HepG2 (cell line): Measurements from ENCODE around the gene ADCY6. TPM values are rescaled to one million over a fixed set of nuclear protein-coding genes. Genes with fewer than 3 reads are reported as not detected.
A peak's percentile ranks its signal among the peaks of the same experiment; 100 is the strongest.

Experiments
- FOSL2 ChIP-seq: sonication (generic); formaldehyde crosslinking; IDR thresholded peaks from 2 replicates; pipeline ENCODE4 v1.4.0; 2020; ENCODE audit warnings: missing genetic modification reagents
- MAFG ChIP-seq: sonication (generic); formaldehyde crosslinking; IDR thresholded peaks from 2 replicates; pipeline ENCODE4 v1.5.1; 2020; ENCODE audit warnings: mild to moderate bottlenecking, missing genetic modification reagents
- MTF2 ChIP-seq: sonication (generic); formaldehyde crosslinking; IDR thresholded peaks from 2 replicates; pipeline ENCODE4 v1.5.0; 2020; ENCODE audit warnings: missing genetic modification reagents, borderline replicate concordance
- NR3C1 ChIP-seq: sonication (generic); formaldehyde crosslinking; IDR thresholded peaks from 2 replicates; pipeline ENCODE4 v1.4.0; 2020; ENCODE audit warnings: missing genetic modification reagents
- POLR2A ChIP-seq, 2 experiments: IDR thresholded peaks; 2 replicates each; pipeline ENCODE4 v1.6.1; 2011; ENCODE audit warnings: low read depth in 2 of 2, low read length in 2 of 2, mild to moderate bottlenecking in 1 of 2, moderate library complexity in 1 of 2; ENCODE audit not compliant: insufficient read depth in 1 of 2
- PRPF4 ChIP-seq: fragments of 200-400 bp; formaldehyde crosslinking; IDR thresholded peaks from 2 replicates; pipeline ENCODE4 v1.6.1; 2016; ENCODE audit warnings: low read length, low read depth; ENCODE audit not compliant: poor library complexity, severe bottlenecking
- RFX3 ChIP-seq: IDR thresholded peaks from 2 replicates; pipeline ENCODE4 v1.6.1; 2016; ENCODE audit warnings: missing biosample characterization, missing genetic modification reagents
- RNF2 ChIP-seq: fragments of 450-650 bp; conservative IDR thresholded peaks from 2 replicates; pipeline ENCODE4 v1.6.1; 2016; ENCODE audit warnings: low read depth
- SKI ChIP-seq: fragments of 450-650 bp; IDR thresholded peaks from one replicate; pipeline ENCODE4 v1.6.1; 2018; ENCODE audit warnings: mild to moderate bottlenecking; ENCODE audit not compliant: partially characterized antibody
- SNAPC2 ChIP-seq: sonication (generic); formaldehyde crosslinking; IDR thresholded peaks from 2 replicates; pipeline ENCODE4 v1.8.1; 2022; ENCODE audit warnings: mild to moderate bottlenecking, missing genetic modification reagents
- TBL1XR1 ChIP-seq: fragments of 150-350 bp; IDR thresholded peaks from 2 replicates; pipeline ENCODE4 v1.6.1; 2014; ENCODE audit warnings: borderline replicate concordance, low read length; ENCODE audit not compliant: partially characterized antibody
- U2AF2 ChIP-seq: fragments of 200-400 bp; formaldehyde crosslinking; IDR thresholded peaks from 2 replicates; pipeline ENCODE4 v1.6.1; 2017; ENCODE audit warnings: low read depth, mild to moderate bottlenecking, low read length
- ZFY ChIP-seq: sonication (generic); formaldehyde crosslinking; IDR thresholded peaks from 2 replicates; pipeline ENCODE4 v1.4.0; 2020; ENCODE audit warnings: missing genetic modification reagents
- ZNF138 ChIP-seq: sonication (generic); formaldehyde crosslinking; IDR thresholded peaks from 2 replicates; pipeline ENCODE4 v1.5.0; 2020; ENCODE audit warnings: mild to moderate bottlenecking, low read depth, missing genetic modification reagents
- ZNF160 ChIP-seq: sonication (generic); formaldehyde crosslinking; IDR thresholded peaks from 2 replicates; pipeline ENCODE4 v1.8.0; 2022; ENCODE audit warnings: mild to moderate bottlenecking, inconsistent platforms, missing genetic modification reagents
- ZNF501 ChIP-seq: sonication (generic); formaldehyde crosslinking; IDR thresholded peaks from 2 replicates; pipeline ENCODE4 v1.5.1; 2020; ENCODE audit warnings: mild to moderate bottlenecking, moderate library complexity, missing genetic modification reagents
- ZNF513 ChIP-seq: sonication (generic); formaldehyde crosslinking; conservative IDR thresholded peaks from 2 replicates; pipeline ENCODE4 v1.5.0; 2020; ENCODE audit warnings: missing genetic modification reagents
- ZNF549 ChIP-seq: sonication (generic); formaldehyde crosslinking; IDR thresholded peaks from 2 replicates; pipeline ENCODE4 v1.5.0; 2020; ENCODE audit warnings: missing genetic modification reagents
- ZNF644 ChIP-seq: IDR thresholded peaks from 2 replicates; pipeline ENCODE4 v1.6.1; 2016; ENCODE audit warnings: low read depth
- ZNF879 ChIP-seq: sonication (generic); formaldehyde crosslinking; IDR thresholded peaks from 2 replicates; pipeline ENCODE4 v1.8.1; 2023; ENCODE audit warnings: missing genetic modification reagents
- ZSCAN21 ChIP-seq: sonication (generic); formaldehyde crosslinking; IDR thresholded peaks from 2 replicates; pipeline ENCODE4 v1.8.0; 2022; ENCODE audit warnings: mild to moderate bottlenecking, missing genetic modification reagents, moderate library complexity, borderline replicate concordance
- ZSCAN9 ChIP-seq: IDR thresholded peaks from 2 replicates; pipeline ENCODE4 v1.6.1; 2016; ENCODE audit warnings: borderline replicate concordance
- polyA plus RNA-seq, 8 experiments: library from polyadenylated mRNA; depleted of rRNA in 3 of 8; stranded (reverse) in 7 of 8; unstranded in 1 of 8; fragments of >200 nt; fragmentation: Illumina TruSeq in 4 of 8; extraction: Trizol in 4 of 8; gene quantifications; 2 replicates each; pipeline versions ENCODE4 v1.2.1 to v1.2.3, GENCODE V29; 2011 to 2016; ENCODE audit warnings: low read depth in 4 of 8, missing spikeins in 1 of 8, mixed read lengths in 1 of 8; ENCODE audit not compliant: insufficient read depth in 1 of 8
- total RNA-seq, 5 experiments: library from RNA; depleted of rRNA; stranded (reverse); fragments of >200 nt; fragmentation: Illumina TruSeq; extraction: Trizol; gene quantifications; 2 replicates each; pipeline ENCODE4 v1.2.3, GENCODE V29; 2016; ENCODE audit warnings: low read depth in 1 of 5
- TF ChIP-seq, protein P1 (sequence below): sonication (generic); formaldehyde crosslinking; IDR thresholded peaks from 2 replicates; pipeline ENCODE4 v1.8.1; 2023; ENCODE audit warnings: missing genetic modification reagents, inconsistent platforms, borderline replicate concordance
- TF ChIP-seq, protein P2 (sequence below): sonication (generic); formaldehyde crosslinking; IDR thresholded peaks from 2 replicates; pipeline ENCODE4 v1.4.0; 2020; ENCODE audit warnings: missing genetic modification reagents

Gene ADCY6
- total and polyA plus RNA-seq, 2 of the 13 experiments (the other 11 are each of a cell fraction or from before 2014, with no cell fraction given), result 10.6 to 11.8 TPM

GRCh38 chr12:48814262-48815125, 25.6 kb upstream of the ADCY6 start (continued):
- TF ChIP-seq SNAPC2 (CRISPR knock-in tag) (no peak), TBL1XR1 (no peak), FOSL2 (no peak), POLR2A (IDR thresholded peaks at IDR 0.05; ENCODE audit: insufficient read depth in 1 of 2, low read depth in 2 of 2, low read length in 2 of 2) (no peak), ZNF644 (no peak), ZSCAN9 (CRISPR knock-in tag) (no peak), SKI (no peak), ZNF501 (CRISPR knock-in tag) (peak; percentile 45; the same call in 1 of the 2 replicates), ZNF879 (CRISPR knock-in tag) (no peak), MTF2 (no peak; the same call in 1 of the 2 replicates), NR3C1 (CRISPR knock-in tag) (no peak), ZNF138 (CRISPR knock-in tag) (0 out of 2 replicates have a peak, but pooled peaks have one; percentile 10), U2AF2 (no peak), ZNF160 (CRISPR knock-in tag) (peak; percentile 75), RFX3 (no peak), MAFG (CRISPR knock-in tag) (no peak), ZNF549 (CRISPR knock-in tag) (no peak), PRPF4 (no peak), ZNF513 (CRISPR knock-in tag) (0 out of 2 replicates have a peak, but pooled peaks have one; percentile 87), ZFY (CRISPR knock-in tag) (peak; percentile 51; the same call in 1 of the 2 replicates), ZSCAN21 (peak; percentile 48; the same call in 1 of the 2 replicates), RNF2 (peak; percentile 88)
- TF ChIP-seq, protein P1, sequence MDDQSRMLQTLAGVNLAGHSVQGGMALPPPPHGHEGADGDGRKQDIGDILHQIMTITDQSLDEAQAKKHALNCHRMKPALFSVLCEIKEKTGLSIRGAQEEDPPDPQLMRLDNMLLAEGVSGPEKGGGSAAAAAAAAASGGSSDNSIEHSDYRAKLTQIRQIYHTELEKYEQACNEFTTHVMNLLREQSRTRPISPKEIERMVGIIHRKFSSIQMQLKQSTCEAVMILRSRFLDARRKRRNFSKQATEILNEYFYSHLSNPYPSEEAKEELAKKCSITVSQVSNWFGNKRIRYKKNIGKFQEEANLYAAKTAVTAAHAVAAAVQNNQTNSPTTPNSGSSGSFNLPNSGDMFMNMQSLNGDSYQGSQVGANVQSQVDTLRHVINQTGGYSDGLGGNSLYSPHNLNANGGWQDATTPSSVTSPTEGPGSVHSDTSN (CRISPR knock-in tag), result no peak
- TF ChIP-seq, protein P2, sequence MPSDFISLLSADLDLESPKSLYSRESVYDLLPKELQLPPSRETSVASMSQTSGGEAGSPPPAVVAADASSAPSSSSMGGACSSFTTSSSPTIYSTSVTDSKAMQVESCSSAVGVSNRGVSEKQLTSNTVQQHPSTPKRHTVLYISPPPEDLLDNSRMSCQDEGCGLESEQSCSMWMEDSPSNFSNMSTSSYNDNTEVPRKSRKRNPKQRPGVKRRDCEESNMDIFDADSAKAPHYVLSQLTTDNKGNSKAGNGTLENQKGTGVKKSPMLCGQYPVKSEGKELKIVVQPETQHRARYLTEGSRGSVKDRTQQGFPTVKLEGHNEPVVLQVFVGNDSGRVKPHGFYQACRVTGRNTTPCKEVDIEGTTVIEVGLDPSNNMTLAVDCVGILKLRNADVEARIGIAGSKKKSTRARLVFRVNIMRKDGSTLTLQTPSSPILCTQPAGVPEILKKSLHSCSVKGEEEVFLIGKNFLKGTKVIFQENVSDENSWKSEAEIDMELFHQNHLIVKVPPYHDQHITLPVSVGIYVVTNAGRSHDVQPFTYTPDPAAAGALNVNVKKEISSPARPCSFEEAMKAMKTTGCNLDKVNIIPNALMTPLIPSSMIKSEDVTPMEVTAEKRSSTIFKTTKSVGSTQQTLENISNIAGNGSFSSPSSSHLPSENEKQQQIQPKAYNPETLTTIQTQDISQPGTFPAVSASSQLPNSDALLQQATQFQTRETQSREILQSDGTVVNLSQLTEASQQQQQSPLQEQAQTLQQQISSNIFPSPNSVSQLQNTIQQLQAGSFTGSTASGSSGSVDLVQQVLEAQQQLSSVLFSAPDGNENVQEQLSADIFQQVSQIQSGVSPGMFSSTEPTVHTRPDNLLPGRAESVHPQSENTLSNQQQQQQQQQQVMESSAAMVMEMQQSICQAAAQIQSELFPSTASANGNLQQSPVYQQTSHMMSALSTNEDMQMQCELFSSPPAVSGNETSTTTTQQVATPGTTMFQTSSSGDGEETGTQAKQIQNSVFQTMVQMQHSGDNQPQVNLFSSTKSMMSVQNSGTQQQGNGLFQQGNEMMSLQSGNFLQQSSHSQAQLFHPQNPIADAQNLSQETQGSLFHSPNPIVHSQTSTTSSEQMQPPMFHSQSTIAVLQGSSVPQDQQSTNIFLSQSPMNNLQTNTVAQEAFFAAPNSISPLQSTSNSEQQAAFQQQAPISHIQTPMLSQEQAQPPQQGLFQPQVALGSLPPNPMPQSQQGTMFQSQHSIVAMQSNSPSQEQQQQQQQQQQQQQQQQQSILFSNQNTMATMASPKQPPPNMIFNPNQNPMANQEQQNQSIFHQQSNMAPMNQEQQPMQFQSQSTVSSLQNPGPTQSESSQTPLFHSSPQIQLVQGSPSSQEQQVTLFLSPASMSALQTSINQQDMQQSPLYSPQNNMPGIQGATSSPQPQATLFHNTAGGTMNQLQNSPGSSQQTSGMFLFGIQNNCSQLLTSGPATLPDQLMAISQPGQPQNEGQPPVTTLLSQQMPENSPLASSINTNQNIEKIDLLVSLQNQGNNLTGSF (CRISPR knock-in tag), result no peak
